Airway epithelial cell (primary cell): ENCODE measurements around the gene CLDN7. TPM values are rescaled to one million over a fixed set of nuclear protein-coding genes. Genes with fewer than 3 reads are reported as not detected.

Experiments used
- total RNA-seq: library from RNA; depleted of rRNA; stranded (reverse); fragments of >200 nt; gene quantifications from 2 replicates; pipeline ENCODE4 v1.2.3, GENCODE V29; 2015

CLDN7 gene, protein sequence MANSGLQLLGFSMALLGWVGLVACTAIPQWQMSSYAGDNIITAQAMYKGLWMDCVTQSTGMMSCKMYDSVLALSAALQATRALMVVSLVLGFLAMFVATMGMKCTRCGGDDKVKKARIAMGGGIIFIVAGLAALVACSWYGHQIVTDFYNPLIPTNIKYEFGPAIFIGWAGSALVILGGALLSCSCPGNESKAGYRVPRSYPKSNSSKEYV
- 86.7 and 132 TPM in 2 replicates for total RNA-seq

DNA sequence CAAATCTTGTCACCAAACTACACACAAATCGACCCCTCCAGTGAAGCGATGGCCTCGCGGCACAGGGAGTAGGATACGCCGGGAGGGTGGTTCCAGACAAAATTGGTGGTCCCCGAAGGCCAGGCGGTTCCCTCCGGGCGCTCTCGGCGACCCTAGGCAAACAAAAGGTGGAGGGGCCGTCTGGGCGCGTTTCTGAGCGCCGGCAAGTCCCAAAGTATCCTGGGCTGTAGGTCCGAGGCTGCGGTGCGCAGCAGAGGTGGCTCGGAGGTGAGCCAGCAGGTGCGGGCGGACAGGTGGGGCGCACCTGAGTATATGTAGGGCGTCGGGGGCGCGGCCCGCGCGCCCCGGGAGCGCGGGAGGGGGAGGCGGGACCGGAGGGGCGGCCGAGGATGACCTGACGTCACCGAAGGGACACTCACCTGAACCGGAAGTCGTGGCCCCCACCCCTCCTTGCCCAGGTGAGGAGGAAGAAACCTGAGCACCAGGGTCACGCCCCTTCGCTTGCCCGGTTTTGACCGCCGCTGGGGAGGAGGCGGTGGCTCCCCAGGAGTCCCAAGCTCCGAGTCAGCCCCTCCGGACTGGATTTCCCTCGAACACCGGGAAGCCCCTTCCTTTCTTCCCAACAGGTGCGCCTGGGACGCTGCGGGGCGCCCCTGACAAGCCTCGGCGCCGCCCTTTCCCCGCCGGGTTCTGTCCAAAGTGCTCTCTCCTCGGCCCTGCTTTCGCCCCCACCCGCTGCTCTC lies at the start of gene CLDN7:
CLDN7 (minus strand) TSS at position 287 of the 743 bp plus-strand sequence. CDS start 435 bp downstream, outside the sequence.

DNA sequence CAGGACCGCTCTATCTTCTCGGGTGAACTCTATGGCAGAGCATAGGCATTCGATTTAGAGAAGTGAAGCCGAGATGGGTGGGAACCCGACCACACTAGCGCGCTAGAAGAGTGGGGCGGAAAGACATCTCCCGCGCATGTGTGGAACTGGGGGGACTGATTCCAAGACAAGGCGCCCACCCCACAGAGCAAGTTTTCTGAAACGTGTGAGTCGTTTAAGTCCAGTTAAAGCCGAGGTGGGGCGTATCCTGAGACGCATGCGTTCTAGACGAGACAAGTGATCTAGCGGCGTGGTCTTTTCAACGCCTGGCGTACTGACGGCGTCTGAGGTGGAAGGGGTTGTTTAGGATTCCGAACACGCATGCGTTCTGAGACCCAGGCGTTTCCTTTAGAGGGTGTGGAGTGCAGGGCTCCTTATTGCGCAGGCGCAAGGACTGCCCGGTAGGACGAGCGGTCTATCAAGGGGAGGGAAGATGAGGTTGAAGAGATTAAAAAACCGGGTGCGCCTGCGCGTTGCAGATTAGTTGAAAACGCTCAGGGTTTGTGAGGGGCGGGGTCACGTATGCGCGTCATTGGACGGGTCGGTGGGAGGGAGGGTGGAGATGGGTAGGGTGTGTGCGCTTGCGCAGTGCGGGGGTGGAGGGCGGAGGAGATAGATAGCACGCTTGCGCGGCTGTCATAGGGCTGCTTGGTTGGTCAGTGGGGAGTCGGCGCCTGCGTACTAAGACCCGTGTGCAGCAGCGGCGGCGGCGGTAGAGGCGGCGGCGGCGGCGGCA lies 44.8 kb upstream of the CLDN7 start, which contains the start of gene EIF5A:
EIF5A (plus strand) TSS at position 718 of the 775 bp plus-strand sequence. CDS start 2,008 bp downstream, outside the sequence.

DNA sequence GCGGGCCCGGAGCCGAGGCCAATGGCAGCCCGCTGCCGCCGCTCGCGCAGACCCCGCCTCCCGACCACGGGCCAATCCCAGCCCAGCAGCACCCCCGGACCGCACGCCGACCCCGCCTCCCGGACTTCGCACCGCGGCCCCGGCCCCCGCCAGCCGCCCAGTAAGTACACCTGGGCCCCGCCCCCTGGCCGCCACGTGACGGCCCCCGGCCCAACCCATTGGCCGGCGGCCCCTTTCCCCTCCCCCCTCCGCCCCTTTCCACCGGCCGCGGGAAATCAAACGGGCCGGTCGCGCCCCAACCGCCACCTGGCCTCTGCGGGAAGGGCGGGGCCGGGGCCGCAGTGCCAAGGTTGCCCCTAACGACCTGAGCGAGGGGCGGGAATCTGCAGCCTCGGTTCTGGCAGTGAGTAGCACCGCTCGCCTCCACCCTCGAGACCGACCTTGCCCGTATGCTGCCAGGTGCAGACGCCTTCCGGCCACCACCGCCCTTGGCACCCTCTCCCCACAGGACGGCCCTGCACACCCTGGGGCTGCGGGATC lies 32.4 kb upstream of the CLDN7 start, which contains the start of gene YBX2:
YBX2 (minus strand) TSS at position 26 of the 540 bp plus-strand sequence. CDS start 139 bp downstream, outside the sequence.

DNA sequence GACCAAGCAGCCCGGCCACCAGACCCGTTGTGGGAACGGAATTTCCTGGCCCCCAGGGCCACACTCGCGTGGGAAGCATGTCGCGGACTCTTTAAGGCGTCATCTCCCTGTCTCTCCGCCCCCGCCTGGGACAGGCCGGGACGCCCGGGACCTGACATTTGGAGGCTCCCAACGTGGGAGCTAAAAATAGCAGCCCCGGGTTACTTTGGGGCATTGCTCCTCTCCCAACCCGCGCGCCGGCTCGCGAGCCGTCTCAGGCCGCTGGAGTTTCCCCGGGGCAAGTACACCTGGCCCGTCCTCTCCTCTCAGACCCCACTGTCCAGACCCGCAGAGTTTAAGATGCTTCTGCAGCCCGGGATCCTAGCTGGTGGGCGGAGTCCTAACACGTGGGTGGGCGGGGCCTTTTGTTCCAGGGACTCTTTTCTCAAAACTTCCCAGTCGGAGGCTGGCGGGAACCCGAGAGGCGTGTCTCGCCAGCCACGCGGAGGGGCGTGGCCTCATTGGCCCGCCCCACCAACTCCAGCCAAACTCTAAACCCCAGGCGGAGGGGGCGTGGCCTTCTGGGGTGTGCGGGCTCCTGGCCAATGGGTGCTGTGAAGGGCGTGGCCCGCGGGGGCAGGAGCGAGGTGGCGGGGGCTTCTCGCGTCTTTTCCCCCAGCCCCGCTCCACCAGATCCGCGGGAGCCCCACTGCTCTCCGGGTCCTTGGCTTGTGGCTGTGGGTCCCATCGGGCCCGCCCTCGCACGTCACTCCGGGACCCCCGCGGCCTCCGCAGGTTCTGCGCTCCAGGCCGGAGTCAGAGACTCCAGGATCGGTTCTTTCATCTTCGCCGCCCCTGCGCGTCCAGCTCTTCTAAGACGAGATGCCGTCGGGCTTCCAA lies 19.0 kb upstream of the CLDN7 start, which contains the start of gene SLC2A4:
SLC2A4 (plus strand) TSS at position 645 of the 879 bp plus-strand sequence; CDS start at position 862, 217 bp downstream.

DNA sequence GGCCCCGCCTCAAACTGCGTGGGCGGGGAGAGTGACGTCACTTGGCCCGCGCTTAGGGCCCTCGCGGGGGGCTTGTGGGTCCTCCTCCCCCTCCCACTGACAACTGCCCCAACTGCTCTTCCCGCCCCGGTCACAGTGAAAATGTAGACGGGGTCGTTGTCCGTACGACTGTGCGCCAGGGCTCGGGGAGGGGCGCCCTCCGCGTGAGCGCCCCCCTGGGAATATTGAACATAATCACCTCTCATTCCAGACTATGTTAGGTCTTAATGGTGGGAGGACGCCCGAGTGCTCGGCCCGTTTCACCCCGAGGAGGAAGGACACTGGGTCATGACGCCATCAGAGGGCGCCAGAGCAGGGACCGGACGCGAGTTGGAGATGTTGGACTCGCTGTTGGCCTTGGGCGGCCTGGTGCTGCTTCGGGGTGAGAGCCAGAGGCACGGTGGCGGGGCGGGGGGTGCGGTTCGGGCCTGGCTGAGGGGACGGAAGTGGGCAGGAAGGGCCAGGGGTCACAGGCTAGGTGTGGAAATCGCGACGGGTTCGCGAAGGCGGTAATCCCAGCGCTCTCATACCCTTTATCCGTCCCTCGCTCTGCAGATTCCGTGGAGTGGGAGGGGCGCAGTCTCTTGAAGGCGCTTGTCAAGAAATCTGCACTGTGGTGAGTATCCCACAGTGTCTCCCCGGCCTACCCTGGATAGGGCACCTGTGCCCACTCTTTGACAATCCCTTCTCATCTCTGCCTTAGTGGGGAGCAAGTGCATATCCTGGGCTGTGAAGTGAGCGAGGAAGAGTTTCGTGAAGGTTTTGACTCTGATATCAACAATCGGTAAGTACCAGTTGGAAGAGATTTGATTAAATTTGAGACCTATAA lies 9.9 kb downstream of the CLDN7 start, which contains the start of gene ELP5:
ELP5 (plus strand) TSS at position 40 of the 868 bp plus-strand sequence; CDS start at position 376, 336 bp downstream.

DNA sequence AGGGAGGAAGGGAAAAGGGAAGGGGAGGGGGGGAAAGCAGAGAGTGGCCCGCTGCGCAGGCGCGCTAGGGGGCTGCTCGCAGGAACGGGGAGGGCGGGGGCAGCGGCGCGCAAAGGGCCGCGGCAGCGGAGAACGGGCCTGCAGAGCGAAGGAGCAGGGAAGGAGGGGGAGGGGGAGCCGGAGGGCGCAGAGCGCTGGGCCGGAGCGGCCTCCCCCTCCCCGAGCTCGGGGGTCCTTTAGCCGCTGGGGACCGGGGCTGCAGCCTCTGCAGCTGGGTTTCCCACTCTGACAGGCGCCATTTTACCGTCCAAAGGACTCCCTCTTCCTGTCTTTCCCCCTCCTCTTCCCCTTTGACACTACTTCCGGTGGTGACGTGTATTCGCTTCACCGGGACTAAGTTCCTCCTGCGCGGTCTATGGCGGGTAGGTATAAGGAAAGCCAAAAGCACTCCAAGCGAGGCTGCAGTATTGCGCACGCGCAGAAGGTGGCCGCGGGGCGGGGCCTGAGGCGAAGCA lies 10.6 kb downstream of the CLDN7 start, which contains the start of gene CTDNEP1:
CTDNEP1 (minus strand) TSS at position 74 of the 515 bp plus-strand sequence. CDS start 438 bp downstream, outside the sequence.

DNA sequence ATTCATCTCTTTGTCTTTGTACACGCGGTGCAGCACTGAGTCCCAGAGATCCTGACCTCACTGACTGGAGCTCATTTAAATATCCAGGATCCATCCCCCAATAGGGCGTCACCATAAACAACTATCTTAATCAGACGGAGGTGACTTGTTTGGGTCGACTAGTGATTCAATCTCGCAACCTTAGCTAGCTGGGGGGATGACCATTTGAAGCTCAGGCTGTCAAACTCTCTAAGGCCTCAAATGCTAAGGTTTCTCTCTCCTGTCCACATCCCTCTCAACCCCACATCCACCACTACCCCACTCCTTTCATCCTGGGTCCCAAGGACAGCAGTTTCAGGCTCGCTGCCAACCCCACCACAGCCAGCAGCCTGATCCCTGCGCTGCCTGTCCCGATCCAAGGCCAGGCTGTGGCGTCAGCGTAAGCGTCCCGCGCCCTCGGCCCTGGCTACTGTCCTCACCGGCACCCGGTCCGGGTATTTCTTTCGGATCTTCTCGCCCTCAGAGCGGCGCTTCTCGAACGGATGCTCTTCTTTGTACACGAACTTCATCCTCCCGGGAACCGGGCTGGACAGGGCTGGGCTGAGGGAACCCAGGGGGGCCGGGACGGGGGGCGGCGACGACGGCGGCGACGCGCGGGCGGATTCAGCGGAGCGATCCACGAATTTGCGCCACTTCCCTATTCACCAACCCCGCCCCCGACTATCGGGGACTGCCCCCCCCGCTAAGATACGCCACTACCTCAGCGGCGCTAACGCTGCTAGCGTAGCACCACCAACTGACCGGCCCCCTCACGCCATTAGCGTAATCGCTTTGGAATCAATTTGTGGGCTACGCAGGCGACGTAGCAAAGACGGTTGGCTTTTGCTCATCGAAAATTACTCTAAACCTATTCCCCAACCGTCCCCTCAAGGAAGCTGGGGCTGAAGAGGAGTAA lies 20.2 kb downstream of the CLDN7 start, which contains the start of gene GABARAP:
GABARAP (minus strand) TSS at position 667 of the 934 bp plus-strand sequence; CDS start at position 548, 119 bp downstream.

DNA sequence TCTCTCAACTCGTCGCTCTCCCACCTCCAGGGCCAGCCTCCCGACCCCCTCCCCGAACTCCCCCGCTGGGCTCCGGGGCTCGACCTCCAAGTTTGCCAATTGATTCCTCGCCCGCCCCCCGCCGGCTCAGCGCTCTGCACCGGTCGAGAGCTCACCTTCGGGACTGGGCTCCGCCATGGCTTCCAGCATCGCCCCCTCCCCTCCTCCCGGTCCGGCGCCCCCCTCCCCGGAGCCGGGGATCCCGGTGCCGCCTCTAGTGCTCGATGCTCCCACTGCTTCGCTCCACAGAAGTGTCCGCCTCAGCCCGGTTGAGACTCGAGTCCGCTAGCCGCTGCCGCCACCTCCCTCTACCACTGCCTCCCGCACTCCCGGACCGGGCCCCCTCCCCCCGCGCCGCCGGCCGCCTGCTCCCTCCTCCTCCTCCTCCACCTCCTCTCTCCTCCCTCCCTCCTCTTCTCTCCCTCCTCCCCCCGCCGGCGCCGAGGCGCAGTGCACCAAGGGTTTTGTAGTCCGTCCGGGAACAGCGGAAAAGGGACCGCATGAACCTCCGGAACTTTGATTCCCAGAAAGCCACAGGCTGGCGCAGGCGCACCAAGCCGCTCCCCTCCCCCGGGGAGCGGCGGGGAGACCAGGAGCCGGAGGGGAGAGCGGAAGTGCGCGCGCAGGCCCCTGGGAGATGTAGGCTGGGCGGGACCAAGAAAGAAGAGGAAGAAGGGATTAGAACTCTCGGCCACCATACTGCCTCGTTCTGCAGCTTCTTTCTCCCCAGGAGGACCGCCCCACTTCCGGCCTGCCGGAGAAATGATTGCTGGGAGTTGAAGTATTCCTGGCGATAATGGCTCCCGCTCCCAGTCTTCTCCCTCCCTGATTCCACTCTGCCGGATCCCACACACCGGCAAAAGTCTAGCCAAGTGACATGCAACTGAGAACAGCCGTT lies 22.9 kb downstream of the CLDN7 start, which contains the start of gene PHF23:
PHF23 (minus strand) TSS at position 367 of the 937 bp plus-strand sequence; CDS start at position 189, 178 bp downstream.

DNA sequence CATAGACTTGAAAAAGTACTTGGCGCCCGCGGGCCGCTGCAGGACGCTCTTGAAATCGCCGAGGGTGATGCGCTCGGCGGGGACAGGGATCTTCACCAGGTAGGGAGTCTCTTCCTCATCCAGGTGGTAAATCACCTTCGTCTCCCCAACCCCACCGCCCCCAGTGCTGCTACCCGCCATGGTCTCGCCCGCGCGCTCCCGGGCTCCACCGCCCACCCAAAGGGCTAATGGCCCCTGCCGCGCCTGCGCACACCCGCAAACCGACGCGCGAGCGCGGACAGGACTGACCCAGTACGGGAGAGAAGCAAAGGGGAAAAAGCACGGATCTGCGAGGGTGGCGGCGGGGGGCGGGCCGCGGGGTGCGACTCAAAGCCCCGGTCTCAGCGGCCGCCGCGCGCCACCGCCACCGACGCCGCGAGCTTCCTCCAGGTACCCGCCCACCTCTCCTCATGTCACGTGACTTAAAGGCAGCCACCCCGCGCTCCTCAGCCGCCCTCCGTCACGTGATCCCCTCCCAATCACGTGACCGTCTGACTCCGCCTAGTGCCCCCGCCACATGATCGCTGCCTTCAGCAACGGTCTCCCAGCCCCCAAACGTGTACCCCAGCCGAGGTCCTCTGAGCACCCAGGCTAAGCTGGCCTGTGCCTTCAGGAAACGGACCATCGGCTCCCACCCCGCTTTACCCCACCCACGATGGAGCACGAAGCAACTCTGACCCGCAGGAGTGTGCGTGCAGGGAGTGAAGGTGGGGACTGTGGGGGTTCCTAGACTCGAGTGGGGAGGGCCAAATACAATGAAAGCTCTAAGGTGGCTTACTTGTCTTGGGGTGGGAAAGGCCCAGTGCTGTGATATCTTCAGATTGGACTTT lies 28.0 kb downstream of the CLDN7 start, which contains the start of gene DVL2:
DVL2 (minus strand) TSS at position 435 of the 869 bp plus-strand sequence; CDS start at position 180, 255 bp downstream.

DNA sequence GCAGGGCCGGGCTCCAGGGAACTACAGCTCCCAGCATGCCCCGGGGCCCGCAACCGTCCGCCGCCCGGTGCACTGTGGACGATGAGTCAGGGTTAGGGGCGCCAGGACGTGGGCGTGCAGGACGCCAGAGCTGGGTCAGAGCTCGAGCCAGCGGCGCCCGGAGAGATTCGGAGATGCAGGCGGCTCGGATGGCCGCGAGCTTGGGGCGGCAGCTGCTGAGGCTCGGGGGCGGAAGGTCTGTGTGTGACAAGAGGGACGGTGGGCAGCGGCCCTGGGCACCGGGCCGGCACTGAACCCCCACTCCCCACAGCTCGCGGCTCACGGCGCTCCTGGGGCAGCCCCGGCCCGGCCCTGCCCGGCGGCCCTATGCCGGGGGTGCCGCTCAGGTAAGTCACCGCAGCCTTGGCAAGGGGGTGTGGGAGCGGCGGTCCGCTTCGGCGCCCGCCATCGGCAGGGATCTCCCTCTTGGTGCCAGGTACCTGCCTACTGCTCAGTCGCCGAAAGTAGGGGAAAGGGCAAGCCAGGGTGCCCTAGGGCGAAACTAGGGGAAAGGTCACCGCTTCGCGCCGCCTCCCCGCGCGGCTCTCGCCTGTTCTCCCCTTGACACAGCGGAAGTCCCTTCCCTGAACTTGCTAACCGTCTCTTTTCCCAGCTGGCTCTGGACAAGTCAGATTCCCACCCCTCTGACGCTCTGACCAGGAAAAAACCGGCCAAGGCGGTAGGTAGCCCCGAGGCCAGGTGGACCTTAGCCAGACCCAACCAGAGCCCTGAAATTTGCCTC lies 42.3 kb downstream of the CLDN7 start, which contains the start of the genes ACADVL and DLG4:
ACADVL (plus strand) TSS at position 127 of the 781 bp plus-strand sequence; CDS start at position 174, 47 bp downstream.
DLG4 (minus strand) TSS at position 25 of the 781 bp plus-strand sequence.

Other genes with a start within 250 kb of the CLDN7 start
- 139 and 231 TPM in 2 replicates for gene RNASEK, start 249.9 kb downstream of the CLDN7 start, total RNA-seq
- gene BCL6B, start 239.4 kb downstream of the CLDN7 start, total RNA-seq, result not detected in 2 replicates
- gene SLC16A13, start 226.5 kb downstream of the CLDN7 start, total RNA-seq, result 2.2 and 5.3 TPM in 2 replicates
- gene SLC16A11, start 218.4 kb downstream of the CLDN7 start, total RNA-seq, result 0.35 TPM in 1 of 2 replicates, not detected in the other
- gene CLEC10A, start 182.2 kb downstream of the CLDN7 start, total RNA-seq, result not detected in 2 replicates
- gene ASGR2, start 147.7 kb downstream of the CLDN7 start, total RNA-seq, result not detected in 2 replicates
- gene ASGR1, start 83.1 kb downstream of the CLDN7 start, total RNA-seq, result 0.21 TPM in 1 of 2 replicates, not detected in the other
- gene DLG4, start 42.6 kb downstream of the CLDN7 start, total RNA-seq, result 4.4 and 6.6 TPM in 2 replicates
- 364 and 375 TPM in 2 replicates for gene ACADVL, start 42.5 kb downstream of the CLDN7 start, total RNA-seq
- 44.9 and 52.6 TPM in 2 replicates for gene DVL2, start 28.0 kb downstream of the CLDN7 start, total RNA-seq
- 33.1 and 35.1 TPM in 2 replicates for gene PHF23, start 23.0 kb downstream of the CLDN7 start, total RNA-seq
- gene GABARAP, start 20.0 kb downstream of the CLDN7 start, total RNA-seq, result 309 and 347 TPM in 2 replicates
- gene CTDNEP1, start 10.7 kb downstream of the CLDN7 start, total RNA-seq, result 21.6 and 47.5 TPM in 2 replicates
- 38.4 and 42.1 TPM in 2 replicates for gene ELP5, start 10.3 kb downstream of the CLDN7 start, total RNA-seq
- 0.14 and 0.56 TPM in 2 replicates for gene SLC2A4, start 19.2 kb upstream of the CLDN7 start, total RNA-seq
- 0.51 and 0.63 TPM in 2 replicates for gene YBX2, start 32.2 kb upstream of the CLDN7 start, total RNA-seq
- 554 and 701 TPM in 2 replicates for gene EIF5A, start 45.1 kb upstream of the CLDN7 start, total RNA-seq
- gene GPS2, start 52.9 kb upstream of the CLDN7 start, total RNA-seq, result 50.8 and 66.1 TPM in 2 replicates
- gene NEURL4, start 66.9 kb upstream of the CLDN7 start, total RNA-seq, result 13.4 and 22.5 TPM in 2 replicates
- gene ACAP1, start 74.1 kb upstream of the CLDN7 start, total RNA-seq, result 0.42 and 0.78 TPM in 2 replicates
- gene KCTD11, start 89.7 kb upstream of the CLDN7 start, total RNA-seq, result 48.4 and 61.1 TPM in 2 replicates
- not detected in 2 replicates for gene TMEM95, start 92.7 kb upstream of the CLDN7 start, total RNA-seq
- 13.0 and 15.8 TPM in 2 replicates for gene TNK1, start 118.6 kb upstream of the CLDN7 start, total RNA-seq
- 64.6 and 96.0 TPM in 2 replicates for gene PLSCR3, start 132.0 kb upstream of the CLDN7 start, total RNA-seq
- gene TMEM256, start 141.6 kb upstream of the CLDN7 start, total RNA-seq, result 117 and 202 TPM in 2 replicates
- gene NLGN2, start 145.4 kb upstream of the CLDN7 start, total RNA-seq, result 6.0 and 8.9 TPM in 2 replicates
- gene SPEM1, start 157.8 kb upstream of the CLDN7 start, total RNA-seq, result not detected in 2 replicates
- gene SPEM2, start 163.1 kb upstream of the CLDN7 start, total RNA-seq, result not detected in 2 replicates
- not detected in 2 replicates for gene SPEM3, start 166.4 kb upstream of the CLDN7 start, total RNA-seq
- gene TMEM102, start 173.0 kb upstream of the CLDN7 start, total RNA-seq, result 29.6 and 33.5 TPM in 2 replicates
- gene FGF11, start 177.0 kb upstream of the CLDN7 start, total RNA-seq, result 18.3 and 32.1 TPM in 2 replicates
- gene CHRNB1, start 182.6 kb upstream of the CLDN7 start, total RNA-seq, result 10.9 and 11.0 TPM in 2 replicates
- gene ZBTB4, start 217.2 kb upstream of the CLDN7 start, total RNA-seq, result 29.5 and 46.1 TPM in 2 replicates
- not detected in 2 replicates for gene SLC35G6, start 219.0 kb upstream of the CLDN7 start, total RNA-seq
- gene POLR2A, start 221.9 kb upstream of the CLDN7 start, total RNA-seq, result 62.4 and 64.9 TPM in 2 replicates